GM23338 (cell line): ENCODE data around the gene FARP1. TPM values are rescaled to one million over a fixed set of nuclear protein-coding genes. Genes with fewer than 3 reads are reported as not detected.
"Not testable (repeated sequence)": the region's sequence is repeated elsewhere in the genome, so short reads cannot be mapped to it uniquely, and the experiment has no call there.

Experiments used
- ATAC-seq: fragments of 200-7000 bp; cut with Tn5 transposase; 3 replicates; pipeline ENCODE4 v1.9.1; 2020
- DNase-seq: peaks from one replicate; pipeline ENCODE4 v3.0.0-alpha.2; 2015; ENCODE audit warnings: low spot score
- H2AFZ ChIP-seq: fragments of 200-600 bp; sonication (generic); 2 replicates; pipeline ENCODE4 v1.8.0; 2016; ENCODE audit warnings: antibody characterized with exemption, mild to moderate bottlenecking, moderate library complexity
- H3F3A ChIP-seq: fragments of 200-600 bp; sonication (generic); replicated peaks from 2 replicates; pipeline ENCODE4 v1.8.0; 2017; ENCODE audit warnings: antibody characterized with exemption, mixed run types, low read depth
- H3K27ac ChIP-seq: fragments of 200-600 bp; sonication (generic); 2 replicates; pipeline ENCODE4 v1.6.1; 2016; ENCODE audit warnings: low read depth
- H3K27me3 ChIP-seq: fragments of 200-600 bp; sonication (generic); 2 replicates; pipeline ENCODE4 v1.8.0; 2016; ENCODE audit warnings: mild to moderate bottlenecking, mixed run types, moderate library complexity; ENCODE audit not compliant: insufficient read depth
- H3K36me3 ChIP-seq: fragments of 200-600 bp; sonication (generic); 2 replicates; pipeline ENCODE4 v1.8.0; 2016; ENCODE audit warnings: mild to moderate bottlenecking; ENCODE audit not compliant: insufficient read depth
- H3K4me1 ChIP-seq: fragments of 200-600 bp; sonication (generic); 2 replicates; pipeline ENCODE4 v1.8.0; 2016; ENCODE audit warnings: mild to moderate bottlenecking, moderate library complexity; ENCODE audit not compliant: insufficient read depth
- H3K4me2 ChIP-seq: fragments of 200-600 bp; sonication (generic); 2 replicates; pipeline ENCODE4 v1.7.1; 2017; ENCODE audit warnings: mixed run types
- H3K4me3 ChIP-seq: fragments of 200-600 bp; sonication (generic); 2 replicates; pipeline ENCODE4 v1.6.1; 2016; ENCODE audit warnings: mixed run types
- H3K79me2 ChIP-seq: fragments of 200-600 bp; sonication (generic); replicated peaks from 2 replicates; pipeline ENCODE4 v1.8.0; 2017; ENCODE audit warnings: mild to moderate bottlenecking; ENCODE audit not compliant: insufficient read depth
- H3K9me2 ChIP-seq: fragments of 200-600 bp; sonication (generic); 2 replicates; pipeline ENCODE4 v1.8.0; 2017; ENCODE audit not compliant: insufficient read depth
- H4K20me1 ChIP-seq: fragments of 200-600 bp; sonication (generic); replicated peaks from 2 replicates; pipeline ENCODE4 v1.8.0; 2017; ENCODE audit warnings: mild to moderate bottlenecking; ENCODE audit not compliant: insufficient read depth
- H3K27ac Mint-ChIP-seq: 2 replicates; pipeline ENCODE4 v1.8.0; 2020; ENCODE audit warnings: inconsistent platforms, mild to moderate bottlenecking, moderate library complexity, mixed read lengths
- H3K27me3 Mint-ChIP-seq: 3 replicates; pipeline ENCODE4 v1.8.0; 2022; ENCODE audit warnings: low read depth, mild to moderate bottlenecking, moderate library complexity, mixed read lengths, inconsistent platforms; ENCODE audit not compliant: insufficient read depth, poor library complexity
- H3K36me3 Mint-ChIP-seq: 3 replicates; pipeline ENCODE4 v1.8.0; 2021; ENCODE audit warnings: low read depth, mild to moderate bottlenecking, inconsistent platforms, moderate library complexity, mixed read lengths
- H3K4me1 Mint-ChIP-seq: 3 replicates; pipeline ENCODE4 v1.8.0; 2020; ENCODE audit warnings: mild to moderate bottlenecking, inconsistent platforms, mixed read lengths
- H3K4me3 Mint-ChIP-seq: 3 replicates; pipeline ENCODE4 v1.8.0; 2021; ENCODE audit warnings: moderate library complexity, mild to moderate bottlenecking, inconsistent platforms, mixed read lengths
- H3K9me3 Mint-ChIP-seq: 3 replicates; pipeline ENCODE4 v1.8.0; 2020; ENCODE audit warnings: moderate library complexity, mild to moderate bottlenecking, inconsistent platforms, mixed read lengths
- CREB1 ChIP-seq: fragments of 250-450 bp; sonication (Bioruptor Pico); IDR thresholded peaks from 2 replicates; pipeline ENCODE4 v1.5.0; 2020; ENCODE audit warnings: low read depth, mild to moderate bottlenecking, moderate library complexity
- EZH2 ChIP-seq: fragments of 200-600 bp; sonication (generic); IDR thresholded peaks from one replicate; pipeline ENCODE4 v1.8.0; 2017; ENCODE audit warnings: antibody characterized with exemption, mild to moderate bottlenecking, low read depth; ENCODE audit not compliant: unreplicated experiment
- JUNB ChIP-seq: IDR thresholded peaks from one replicate; pipeline ENCODE4 v1.6.1; 2016; ENCODE audit warnings: antibody characterized with exemption; ENCODE audit not compliant: unreplicated experiment
- POLR2AphosphoS5 ChIP-seq: IDR thresholded peaks from 2 replicates; pipeline ENCODE4 v1.6.1; 2016; ENCODE audit warnings: antibody characterized with exemption, low read depth
- REST ChIP-seq: IDR thresholded peaks from one replicate; pipeline ENCODE4 v1.6.1; 2018; ENCODE audit warnings: antibody characterized with exemption; ENCODE audit not compliant: unreplicated experiment
- ZNF114 ChIP-seq: fragments of 250-450 bp; sonication (Bioruptor Pico); IDR thresholded peaks from 2 replicates; pipeline ENCODE4 v1.5.0; 2020; ENCODE audit warnings: mild to moderate bottlenecking, moderate library complexity
- ZNF462 ChIP-seq: fragments of 250-450 bp; sonication (Bioruptor Pico); IDR thresholded peaks from 2 replicates; pipeline ENCODE4 v1.5.0; 2020; ENCODE audit warnings: mild to moderate bottlenecking, moderate library complexity
- polyA plus RNA-seq: library from polyadenylated mRNA; unstranded; fragments of >200 nt; fragmentation: Nextera tagmentation; extraction: Ambion mirVana; gene quantifications from 2 replicates; pipeline ENCODE4 v1.2.1, GENCODE V29; 2016
- total RNA-seq: library from RNA; depleted of rRNA; stranded (reverse); fragments of >200 nt; shearing (Covaris generic); gene quantifications from 2 replicates; pipeline ENCODE4 v1.2.3, GENCODE V29; 2014

The FARP1 gene
- total and polyA plus RNA-seq, 2 experiments from 2014 or later = 53.6 to 82.5 TPM

GRCh38 chr13:98228661-98229341 lies 85.9 kb downstream of the FARP1 start:
- peaks cover 12% of the 10 kb centered on the region for H3K9me3 Mint-ChIP-seq
- Histone ChIP-seq H3K4me2 (no peak overlapping the region), H3K27ac (no peak overlapping the region; the same call in 1 of the 2 replicates), H3K27me3 (no peaks in the 10 kb centered on the region), H3F3A (no peaks in the 10 kb centered on the region), H2AFZ (no peak overlapping the region), H3K79me2 (peaks cover 78% of the 10 kb centered on the region), H4K20me1 (peaks cover under 1% of the 10 kb centered on the region; the same call in 1 of the 2 replicates), H3K9me2 (no peaks in the 10 kb centered on the region), H3K4me1 (no peaks in the 10 kb centered on the region), H3K4me3 (no peak overlapping the region), H3K36me3 (no peaks in the 10 kb centered on the region)
- no peak overlapping the region for H3K27ac Mint-ChIP-seq
- H3K27me3 Mint-ChIP-seq = peaks cover 4% of the 10 kb centered on the region
- DNase-seq (no peak), ATAC-seq (no peak)
- H3K4me3 Mint-ChIP-seq = no peak overlapping the region
- peaks cover 53% of the 10 kb centered on the region for H3K36me3 Mint-ChIP-seq
- H3K4me1 Mint-ChIP-seq = peaks cover 10% of the 10 kb centered on the region; the same call in 2 of the 3 replicates
- TF ChIP-seq POLR2AphosphoS5 = no peak

GRCh38 chr13:98230762-98231161 lies 87.9 kb downstream of the FARP1 start:
- H3K27me3 ChIP-seq, H4K20me1 ChIP-seq, H3K27me3 Mint-ChIP-seq, H3K4me2 ChIP-seq, H3K4me1 Mint-ChIP-seq, H3K27ac Mint-ChIP-seq, H3K4me3 ChIP-seq, H2AFZ ChIP-seq, DNase-seq, H3K4me3 Mint-ChIP-seq, ATAC-seq, H3K9me2 ChIP-seq, H3K36me3 ChIP-seq, H3K27ac ChIP-seq, H3F3A ChIP-seq, H3K4me1 ChIP-seq: not testable (repeated sequence)
- peaks cover 74% of the 10 kb centered on the region for H3K79me2 ChIP-seq
- peaks cover 47% of the 10 kb centered on the region for H3K36me3 Mint-ChIP-seq
- peaks cover 12% of the 10 kb centered on the region for H3K9me3 Mint-ChIP-seq

- H3K4me3 Mint-ChIP-seq = no peak overlapping the region
- H2AFZ ChIP-seq = no peak overlapping the region
- H3K27ac ChIP-seq = no peak overlapping the region
- no peak for ATAC-seq
- H3K4me1 ChIP-seq = no peaks in the 10 kb centered on the region
- H3F3A ChIP-seq = no peaks in the 10 kb centered on the region
- DNase-seq = no peak
- no peak overlapping the region for H3K27ac Mint-ChIP-seq
- H3K36me3 ChIP-seq = no peaks in the 10 kb centered on the region
- no peaks in the 10 kb centered on the region; the same call in 1 of the 2 replicates for H4K20me1 ChIP-seq
- H3K9me3 Mint-ChIP-seq = peaks cover 12% of the 10 kb centered on the region
- no peak overlapping the region for H3K4me3 ChIP-seq
- H3K4me2 ChIP-seq = no peak overlapping the region
- H3K9me2 ChIP-seq = no peaks in the 10 kb centered on the region
- H3K27me3 Mint-ChIP-seq = peaks cover 4% of the 10 kb centered on the region
- no peaks in the 10 kb centered on the region for H3K27me3 ChIP-seq
- peaks cover 30% of the 10 kb centered on the region for H3K36me3 Mint-ChIP-seq
- peaks cover 8% of the 10 kb centered on the region; the same call in 1 of the 3 replicates for H3K4me1 Mint-ChIP-seq
- H3K79me2 ChIP-seq = peaks cover 74% of the 10 kb centered on the region
- TF ChIP-seq ZNF114 (CRISPR knock-in tag) (no peak), JUNB (no peak), EZH2 (no peak), REST (no peak), ZNF462 (no peak), CREB1 (CRISPR knock-in tag) (no peak)
Measured at GRCh38 chr13:98232456-98232855, 89.6 kb downstream of the FARP1 start.
